GM21825 (cell line): ENCODE results near the gene CFAP97D2.
"Not testable (repeated sequence)": the region's sequence is repeated elsewhere in the genome, so short reads cannot be mapped to it uniquely, and the experiment has no call there.

Source experiments
- ATAC-seq: cut with Tn5 transposase; IDR thresholded peaks from one replicate; pipeline ENCODE4 v1.9.1; 2021; ENCODE audit warnings: mild to moderate bottlenecking, moderate library complexity; ENCODE audit not compliant: unreplicated experiment

Gene CFAP97D2

GRCh38 chr13:114230117-114230516 lies 51.1 kb downstream of the CFAP97D2 start:
- ATAC-seq: no peak

- ATAC-seq: no peak
Measured at GRCh38 chr13:114230575-114230974, 51.5 kb downstream of the CFAP97D2 start.

- no peak for ATAC-seq
Measured at GRCh38 chr13:114231886-114232285, 52.8 kb downstream of the CFAP97D2 start.

GRCh38 chr13:114234266-114234644 lies 55.2 kb downstream of the CFAP97D2 start:
- no peak for ATAC-seq

- peak; percentile 82 for ATAC-seq
Measured at GRCh38 chr13:114234645-114235421, 55.8 kb downstream of the CFAP97D2 start, which contains the start of gene CDC16. CDC16 (plus strand) TSS chr13:114234897; CDS start chr13:114235085, 188 bp downstream.

- no peak for ATAC-seq
Measured at GRCh38 chr13:114235697-114236096, 56.6 kb downstream of the CFAP97D2 start.

GRCh38 chr13:114236227-114236626 lies 57.2 kb downstream of the CFAP97D2 start:
- ATAC-seq: no peak

GRCh38 chr13:114237415-114238112 lies 58.5 kb downstream of the CFAP97D2 start:
- ATAC-seq: no peak

- no peak for ATAC-seq
Measured at GRCh38 chr13:114241918-114242317, 62.9 kb downstream of the CFAP97D2 start.

- no peak for ATAC-seq
Measured at GRCh38 chr13:114243971-114244370, 64.9 kb downstream of the CFAP97D2 start.

- ATAC-seq: no peak
Measured at GRCh38 chr13:114244637-114245036, 65.6 kb downstream of the CFAP97D2 start.

- no peak for ATAC-seq
Measured at GRCh38 chr13:114248011-114248410, 69.0 kb downstream of the CFAP97D2 start.

- no peak for ATAC-seq
Measured at GRCh38 chr13:114249077-114249476, 70.0 kb downstream of the CFAP97D2 start.

- not testable (repeated sequence) for ATAC-seq
Measured at GRCh38 chr13:114251639-114252440, 72.8 kb downstream of the CFAP97D2 start.

GRCh38 chr13:114256547-114256946 lies 77.5 kb downstream of the CFAP97D2 start:
- no peak for ATAC-seq

- ATAC-seq: no peak
Measured at GRCh38 chr13:114257014-114257413, 78.0 kb downstream of the CFAP97D2 start.

GRCh38 chr13:114258589-114258988 lies 79.5 kb downstream of the CFAP97D2 start:
- ATAC-seq: no peak

- no peak for ATAC-seq
Measured at GRCh38 chr13:114259374-114259773, 80.3 kb downstream of the CFAP97D2 start.

GRCh38 chr13:114259974-114260373 lies 80.9 kb downstream of the CFAP97D2 start:
- no peak for ATAC-seq

- ATAC-seq: no peak
Measured at GRCh38 chr13:114260814-114261213, 81.8 kb downstream of the CFAP97D2 start.

GRCh38 chr13:114261328-114261965 lies 82.4 kb downstream of the CFAP97D2 start:
- ATAC-seq: no peak
